ENCODE measurements around the gene UTS2.

Gene UTS2

DNA sequence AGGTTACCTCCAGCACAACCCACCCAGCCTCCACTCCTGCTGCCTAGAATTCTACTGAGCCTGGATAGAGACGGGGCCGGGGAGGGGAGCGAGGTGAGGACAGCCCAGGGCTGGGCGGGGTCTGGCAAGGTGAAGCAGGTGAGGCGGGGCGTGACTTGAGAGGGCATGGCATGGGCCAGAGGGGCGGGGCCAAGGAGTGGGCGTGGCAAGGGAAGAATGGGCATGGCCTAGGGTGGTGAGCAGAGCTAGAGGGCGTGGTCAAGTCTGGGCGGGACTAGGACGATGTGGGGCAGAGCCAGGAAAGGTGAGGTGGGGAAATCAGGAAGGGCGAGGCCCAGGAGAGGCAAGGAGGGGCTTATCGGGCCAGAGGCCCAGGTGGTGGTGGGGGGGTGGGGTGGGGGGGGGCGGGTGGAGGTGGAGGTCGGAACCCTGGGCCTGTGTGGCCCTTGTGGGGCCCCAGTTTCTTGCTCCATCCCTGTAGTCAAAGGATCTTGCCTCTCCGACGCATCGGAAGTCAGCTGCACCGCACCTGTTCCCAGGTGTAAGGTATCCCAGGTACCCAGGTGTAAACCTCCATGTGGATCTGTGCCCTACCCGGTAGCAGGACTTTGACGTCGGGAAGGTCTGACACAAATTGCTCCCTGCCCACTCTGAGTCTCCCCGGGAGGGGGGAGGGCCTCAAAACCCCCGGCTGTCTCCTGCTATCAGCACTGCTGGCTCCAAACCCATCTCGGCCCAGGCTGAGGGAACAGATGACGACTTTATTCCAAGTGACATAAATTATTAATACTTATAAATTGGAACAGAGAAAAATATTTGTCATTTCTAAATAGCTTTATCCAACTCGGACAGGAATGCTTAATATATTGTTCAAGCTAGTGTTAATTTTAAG lies 32.9 kb upstream of the UTS2 start:
- no peaks in the 10 kb centered on the region for H3K4me1 ChIP-seq (ENCODE audit: insufficient read depth, low read length, severe bottlenecking)
- no peaks in the 10 kb centered on the region for H3K79me2 ChIP-seq (ENCODE audit: insufficient read depth, low read length)
- no peaks in the 10 kb centered on the region for H3K9me3 ChIP-seq (ENCODE audit: low read length)
- TF ChIP-seq, protein P1, sequence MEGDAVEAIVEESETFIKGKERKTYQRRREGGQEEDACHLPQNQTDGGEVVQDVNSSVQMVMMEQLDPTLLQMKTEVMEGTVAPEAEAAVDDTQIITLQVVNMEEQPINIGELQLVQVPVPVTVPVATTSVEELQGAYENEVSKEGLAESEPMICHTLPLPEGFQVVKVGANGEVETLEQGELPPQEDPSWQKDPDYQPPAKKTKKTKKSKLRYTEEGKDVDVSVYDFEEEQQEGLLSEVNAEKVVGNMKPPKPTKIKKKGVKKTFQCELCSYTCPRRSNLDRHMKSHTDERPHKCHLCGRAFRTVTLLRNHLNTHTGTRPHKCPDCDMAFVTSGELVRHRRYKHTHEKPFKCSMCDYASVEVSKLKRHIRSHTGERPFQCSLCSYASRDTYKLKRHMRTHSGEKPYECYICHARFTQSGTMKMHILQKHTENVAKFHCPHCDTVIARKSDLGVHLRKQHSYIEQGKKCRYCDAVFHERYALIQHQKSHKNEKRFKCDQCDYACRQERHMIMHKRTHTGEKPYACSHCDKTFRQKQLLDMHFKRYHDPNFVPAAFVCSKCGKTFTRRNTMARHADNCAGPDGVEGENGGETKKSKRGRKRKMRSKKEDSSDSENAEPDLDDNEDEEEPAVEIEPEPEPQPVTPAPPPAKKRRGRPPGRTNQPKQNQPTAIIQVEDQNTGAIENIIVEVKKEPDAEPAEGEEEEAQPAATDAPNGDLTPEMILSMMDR (IDR thresholded peaks at IDR 0.05; ENCODE audit: low read length): no peak
- TF ChIP-seq EZH2 (IDR thresholded peaks at IDR 0.05; ENCODE audit: borderline replicate concordance, low read length): no peak
- H2AFZ ChIP-seq (ENCODE audit: low read length): no peak overlapping the region
- no peaks in the 10 kb centered on the region for H4K20me1 ChIP-seq (ENCODE audit: insufficient read depth, low read length)
- no peak overlapping the region for H3K27ac ChIP-seq (ENCODE audit: low read depth, low read length, poor library complexity, severe bottlenecking)
- no peaks in the 10 kb centered on the region for H3K27me3 ChIP-seq (ENCODE audit: insufficient read depth, low read length)
- H3K36me3 ChIP-seq (ENCODE audit: insufficient read depth, low read length): no peaks in the 10 kb centered on the region
- H3K4me3 ChIP-seq (ENCODE audit: low read depth, low read length, poor library complexity, severe bottlenecking): no peak overlapping the region
- no peaks in the 10 kb centered on the region for H3K9me2 ChIP-seq (ENCODE audit: low read depth, low read length)
- H3K9ac ChIP-seq (ENCODE audit: low read length): no peak overlapping the region
- no peaks in the 10 kb centered on the region for H3F3A ChIP-seq (ENCODE audit: insufficient read depth, low read length)
- no peak overlapping the region for H3K4me2 ChIP-seq (ENCODE audit: low read length)

DNA sequence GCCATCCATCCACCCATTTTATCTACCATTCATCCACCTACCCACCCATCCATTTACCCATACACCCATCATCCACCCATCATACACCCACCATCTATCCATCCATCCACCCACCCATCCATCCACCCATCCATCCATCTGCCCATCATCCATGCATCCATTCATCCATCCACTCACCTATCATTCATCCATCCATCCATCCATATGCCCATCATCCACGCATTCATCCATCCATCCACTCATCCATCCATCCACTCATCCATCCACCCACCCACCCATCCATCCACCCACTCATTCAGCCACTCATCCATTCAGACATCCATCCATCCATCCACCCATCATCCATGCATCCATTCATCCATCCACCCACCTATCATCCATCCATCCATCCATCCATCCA lies 31.9 kb upstream of the UTS2 start:
- no peak overlapping the region for H3K4me3 ChIP-seq (ENCODE audit: low read depth, low read length, poor library complexity, severe bottlenecking)
- H3K9ac ChIP-seq (ENCODE audit: low read length): no peak overlapping the region
- H3K27me3 ChIP-seq (ENCODE audit: insufficient read depth, low read length): no peaks in the 10 kb centered on the region
- H3K27ac ChIP-seq (ENCODE audit: low read depth, low read length, poor library complexity, severe bottlenecking): no peak overlapping the region
- no peak overlapping the region for H3K4me2 ChIP-seq (ENCODE audit: low read length)
- H2AFZ ChIP-seq (ENCODE audit: low read length): no peak overlapping the region
- no peaks in the 10 kb centered on the region for H3K4me1 ChIP-seq (ENCODE audit: insufficient read depth, low read length, severe bottlenecking)
- H3K36me3 ChIP-seq (ENCODE audit: insufficient read depth, low read length): no peaks in the 10 kb centered on the region
- no peaks in the 10 kb centered on the region for H4K20me1 ChIP-seq (ENCODE audit: insufficient read depth, low read length)
- H3K9me2 ChIP-seq (ENCODE audit: low read depth, low read length): no peaks in the 10 kb centered on the region
- TF ChIP-seq, protein P1 (IDR thresholded peaks at IDR 0.05; ENCODE audit: low read length): no peak
- no peak for TF ChIP-seq EZH2 (IDR thresholded peaks at IDR 0.05; ENCODE audit: borderline replicate concordance, low read length)
- H3F3A ChIP-seq (ENCODE audit: insufficient read depth, low read length): no peaks in the 10 kb centered on the region
- no peaks in the 10 kb centered on the region for H3K79me2 ChIP-seq (ENCODE audit: insufficient read depth, low read length)
- H3K9me3 ChIP-seq (ENCODE audit: low read length): no peaks in the 10 kb centered on the region

DNA sequence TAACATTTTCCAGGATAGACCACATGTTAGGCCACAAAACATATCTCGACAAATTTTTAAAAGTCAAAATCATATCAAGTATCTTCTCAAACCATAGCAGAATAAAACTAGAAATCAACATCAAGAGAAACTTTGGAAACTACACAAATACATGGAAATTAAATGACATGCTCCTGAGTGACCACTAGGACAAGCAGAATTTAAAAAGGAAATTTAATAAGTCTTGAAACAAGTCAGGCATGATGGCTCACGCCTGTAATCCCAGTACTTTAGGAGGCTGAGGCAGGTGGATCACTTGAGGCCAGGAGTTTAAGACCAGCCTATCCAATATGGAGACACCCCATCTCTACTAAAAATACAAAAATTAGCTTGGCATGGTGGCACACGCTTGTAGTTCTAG lies 26.4 kb upstream of the UTS2 start:
- H2AFZ ChIP-seq (ENCODE audit: low read length): no peak overlapping the region
- TF ChIP-seq EZH2 (IDR thresholded peaks at IDR 0.05; ENCODE audit: borderline replicate concordance, low read length): no peak
- TF ChIP-seq, protein P1 (IDR thresholded peaks at IDR 0.05; ENCODE audit: low read length): no peak
- H3K27me3 ChIP-seq (ENCODE audit: insufficient read depth, low read length): no peaks in the 10 kb centered on the region
- H3K27ac ChIP-seq (ENCODE audit: low read depth, low read length, poor library complexity, severe bottlenecking): no peak overlapping the region
- H3K36me3 ChIP-seq (ENCODE audit: insufficient read depth, low read length): no peaks in the 10 kb centered on the region
- no peaks in the 10 kb centered on the region for H3K9me3 ChIP-seq (ENCODE audit: low read length)
- no peaks in the 10 kb centered on the region for H3F3A ChIP-seq (ENCODE audit: insufficient read depth, low read length)
- no peak overlapping the region for H3K4me2 ChIP-seq (ENCODE audit: low read length)
- H3K4me3 ChIP-seq (ENCODE audit: low read depth, low read length, poor library complexity, severe bottlenecking): no peak overlapping the region
- H3K79me2 ChIP-seq (ENCODE audit: insufficient read depth, low read length): no peaks in the 10 kb centered on the region
- no peaks in the 10 kb centered on the region for H3K4me1 ChIP-seq (ENCODE audit: insufficient read depth, low read length, severe bottlenecking)
- H4K20me1 ChIP-seq (ENCODE audit: insufficient read depth, low read length): no peaks in the 10 kb centered on the region
- no peaks in the 10 kb centered on the region for H3K9me2 ChIP-seq (ENCODE audit: low read depth, low read length)
- no peak overlapping the region for H3K9ac ChIP-seq (ENCODE audit: low read length)

All from OCI-LY1 (cell line).